ENCODE data around the gene EZR. TPM values are rescaled to one million over a fixed set of nuclear protein-coding genes. Genes with fewer than 3 reads are reported as not detected.

EZR gene
- total and polyA plus RNA-seq, 10 of the 15 experiments (the other 5 are each of a cell fraction or from before 2014, with no cell fraction given): 79.1 to 282 (median 161) TPM

- TF ChIP-seq IRF5 (IDR thresholded peaks at IDR 0.05; ENCODE audit: borderline replicate concordance): no peak
- TF ChIP-seq RCOR1 (conservative IDR thresholded peaks at IDR 0.05; ENCODE audit: low read depth, low read length): no peak
- TF ChIP-seq SREBF1 (IDR thresholded peaks at IDR 0.05; ENCODE audit: low read length): no peak
- TF ChIP-seq EZH2 (IDR thresholded peaks at IDR 0.05; ENCODE audit: borderline replicate concordance, control insufficient read depth, low read depth, low read length): no peak
- TF ChIP-seq ZNF687 (IDR thresholded peaks at IDR 0.05): no peak
- TF ChIP-seq ZBTB40 (IDR thresholded peaks at IDR 0.05; ENCODE audit: borderline replicate concordance): no peak
- TF ChIP-seq YY1 (IDR thresholded peaks at IDR 0.05; ENCODE audit: low read depth, low read length): no peak
- TF ChIP-seq NR2C1 (IDR thresholded peaks at IDR 0.05): no peak
- Histone ChIP-seq H3K27me3 (replicated peaks in 1 of 2; ENCODE audit: control insufficient read depth in 2 of 2, insufficient read depth in 2 of 2, low read length in 1 of 2) (no peaks in the 10 kb centered on the region), H3K36me3 (ENCODE audit: control insufficient read depth in 2 of 2, insufficient read depth in 2 of 2, low read length in 1 of 2) (peaks cover 11 to 38% of the 10 kb centered on the region in 2 experiments), H3K9me3 (replicated peaks; ENCODE audit: control insufficient read depth, insufficient read depth, low read length) (no peaks in the 10 kb centered on the region; the same call in 2 of the 3 replicates), H3K4me2 (ENCODE audit: control insufficient read depth, insufficient read depth) (no peak overlapping the region), H3K4me1 (ENCODE audit: control insufficient read depth, insufficient read depth, low read length) (peaks cover 58% of the 10 kb centered on the region), H3K27ac (ENCODE audit: control insufficient read depth, insufficient read depth) (no peak overlapping the region), H4K20me1 (ENCODE audit: control insufficient read depth, insufficient read depth) (peaks cover 5% of the 10 kb centered on the region; the same call in 1 of the 2 replicates), H3K9ac (ENCODE audit: control insufficient read depth, insufficient read depth, low read length) (no peak overlapping the region), H3K4me3 (no peak overlapping the region), H2AFZ (ENCODE audit: control insufficient read depth, low read depth, low read length) (no peak overlapping the region), H3K79me2 (ENCODE audit: control insufficient read depth, insufficient read depth, low read length) (peaks cover 68% of the 10 kb centered on the region)
- intact Hi-C loops (cut with micrococcal nuclease; ENCODE audit: unreplicated experiment) (loop anchor here (5.0 kb wide), 2 partner anchors 74 to 76 kb away; no protein-coding TSS in a partner anchor), in situ Hi-C loops (cut with MboI) (no loop called here)
- no peak for ATAC-seq
- WGBS (ENCODE audit: insufficient coverage, insufficient replicate concordance, low lambda C conversion rate, missing lambda C conversion rate): 64% methylated on average over 6 of the region's 7 CpGs
- DNase-seq (ENCODE audit: low read depth, low spot score): no peak
- ChIA-PET POLR2A (interaction anchor here (0.9 to 5.0 kb wide), 5 partner anchors 18 to 188 kb away, joined by 4 to 27 read pairs (median 5); no protein-coding TSS in a partner anchor), CTCF (interaction anchor here (1.0 to 11.4 kb wide), 11 partner anchors 9 to 343 kb away, joined by 3 to 127 read pairs (median 6); no protein-coding TSS in a partner anchor), RAD21 (ENCODE audit: unreplicated experiment) (interaction anchor here (0.6 to 8.6 kb wide), 11 partner anchors 12 to 182 kb away, joined by 3 to 65 read pairs (median 8); no protein-coding TSS in a partner anchor), SMC1A (ENCODE audit: uncharacterized antibody, unreplicated experiment) (interaction anchor here (0.6 to 7.5 kb wide), 17 partner anchors 9 to 182 kb away, joined by 3 to 73 read pairs (median 4); no protein-coding TSS in a partner anchor)
- FAIRE-seq: no peak
- BruUV-seq (replicated peaks): no TSS peak
Observed at GRCh38 chr6:158791274-158791855, 27.8 kb downstream of the EZR start.
